Uterus (tissue), 2 donors: ENCODE results near the gene ARID4B.

ENCODE experiments used
- POLR2A ChIP-seq, 2 donors: fragments of 450-650 bp; IDR thresholded peaks; one replicate each; pipeline ENCODE4 v1.6.1; 2016; ENCODE audit warnings: antibody characterized with exemption in 2 of 2, mild to moderate bottlenecking in 1 of 2, moderate library complexity in 1 of 2
- TF ChIP-seq, protein P1 (sequence below), 4 experiments: fragments of 200-600 bp in 2 of 4; fragments of 450-650 bp in 2 of 4; sonication (generic) in 2 of 4; IDR thresholded peaks; one replicate each; pipeline ENCODE4 v1.5.1; 2016 to 2019; ENCODE audit warnings: antibody characterized with exemption in 4 of 4, mild to moderate bottlenecking in 2 of 4, moderate library complexity in 1 of 4

DNA sequence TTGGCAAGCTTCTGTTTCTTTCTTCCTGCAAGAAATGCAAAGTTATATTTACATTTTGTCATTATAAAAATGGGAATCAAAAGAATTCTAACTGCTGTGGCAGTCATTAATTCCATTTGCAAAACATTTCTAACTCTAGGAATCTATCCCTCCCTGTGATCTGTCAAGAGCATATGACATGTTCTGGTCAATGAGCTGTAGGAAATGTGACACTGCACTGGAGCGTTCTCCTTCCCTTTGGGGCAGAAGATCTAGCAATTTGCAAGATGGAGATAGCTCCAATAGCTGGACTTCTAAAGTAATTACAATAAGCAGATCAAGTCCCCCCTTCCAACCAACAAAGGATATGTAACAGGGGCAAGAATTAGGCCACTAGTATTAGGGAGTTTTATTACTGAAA lies 205.6 kb downstream of the ARID4B start:
- TF ChIP-seq, protein P1, sequence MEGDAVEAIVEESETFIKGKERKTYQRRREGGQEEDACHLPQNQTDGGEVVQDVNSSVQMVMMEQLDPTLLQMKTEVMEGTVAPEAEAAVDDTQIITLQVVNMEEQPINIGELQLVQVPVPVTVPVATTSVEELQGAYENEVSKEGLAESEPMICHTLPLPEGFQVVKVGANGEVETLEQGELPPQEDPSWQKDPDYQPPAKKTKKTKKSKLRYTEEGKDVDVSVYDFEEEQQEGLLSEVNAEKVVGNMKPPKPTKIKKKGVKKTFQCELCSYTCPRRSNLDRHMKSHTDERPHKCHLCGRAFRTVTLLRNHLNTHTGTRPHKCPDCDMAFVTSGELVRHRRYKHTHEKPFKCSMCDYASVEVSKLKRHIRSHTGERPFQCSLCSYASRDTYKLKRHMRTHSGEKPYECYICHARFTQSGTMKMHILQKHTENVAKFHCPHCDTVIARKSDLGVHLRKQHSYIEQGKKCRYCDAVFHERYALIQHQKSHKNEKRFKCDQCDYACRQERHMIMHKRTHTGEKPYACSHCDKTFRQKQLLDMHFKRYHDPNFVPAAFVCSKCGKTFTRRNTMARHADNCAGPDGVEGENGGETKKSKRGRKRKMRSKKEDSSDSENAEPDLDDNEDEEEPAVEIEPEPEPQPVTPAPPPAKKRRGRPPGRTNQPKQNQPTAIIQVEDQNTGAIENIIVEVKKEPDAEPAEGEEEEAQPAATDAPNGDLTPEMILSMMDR (IDR thresholded peaks at IDR 0.05) = no peak
- no peak for TF ChIP-seq POLR2A (IDR thresholded peaks at IDR 0.05)
